GM06990 (cell line): Measurements from ENCODE around the gene PATJ.

Experiments
- DNase-seq: peaks from one replicate; pipeline ENCODE4 v3.0.0-alpha.2; 2011; ENCODE audit not compliant: insufficient read length; ENCODE audit errors: extremely low read depth
- H3K27me3 ChIP-seq: replicated peaks from 2 replicates; pipeline ENCODE4 v1.6.0; 2011; ENCODE audit warnings: low read length; ENCODE audit not compliant: control insufficient read depth, insufficient read depth
- H3K36me3 ChIP-seq: 2 replicates; pipeline ENCODE4 v1.5.1; 2011; ENCODE audit warnings: low read length; ENCODE audit not compliant: control insufficient read depth, insufficient read depth
- H3K4me3 ChIP-seq: replicated peaks from 2 replicates; pipeline ENCODE4 v1.5.1; 2011; ENCODE audit warnings: low read depth, mild to moderate bottlenecking, control low read depth, low read length
- TF ChIP-seq, protein P1 (sequence below): IDR thresholded peaks from 2 replicates; pipeline ENCODE4 v1.5.1; 2011; ENCODE audit warnings: low read length, control low read depth, mild to moderate bottlenecking, inconsistent platforms; ENCODE audit not compliant: insufficient read depth, poor library complexity, severe bottlenecking

The PATJ gene

DNA sequence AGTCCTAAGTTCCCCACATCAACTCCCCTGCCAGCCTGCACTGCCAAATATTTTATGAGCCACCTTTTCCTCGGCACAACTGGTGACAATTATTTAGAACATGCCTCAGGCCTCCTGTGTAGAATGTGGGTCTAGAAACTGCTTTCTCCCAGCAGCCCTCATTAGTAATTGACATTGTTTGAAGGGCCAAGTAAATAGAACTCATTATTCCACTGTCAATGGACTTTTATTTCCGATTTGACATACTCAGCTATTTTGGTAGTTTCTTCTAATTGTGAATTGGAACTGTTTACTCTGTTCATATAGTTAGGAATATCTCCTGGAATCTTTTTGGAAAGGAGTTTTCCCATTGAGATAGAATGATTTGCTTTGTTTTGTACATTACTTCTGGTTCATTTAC, 283.6 kb downstream of the PATJ start:
- Histone ChIP-seq H3K4me3 (no peak overlapping the region), H3K36me3 (no peaks in the 10 kb centered on the region), H3K27me3 (no peaks in the 10 kb centered on the region)
- no peak for DNase-seq
- TF ChIP-seq, protein P1, sequence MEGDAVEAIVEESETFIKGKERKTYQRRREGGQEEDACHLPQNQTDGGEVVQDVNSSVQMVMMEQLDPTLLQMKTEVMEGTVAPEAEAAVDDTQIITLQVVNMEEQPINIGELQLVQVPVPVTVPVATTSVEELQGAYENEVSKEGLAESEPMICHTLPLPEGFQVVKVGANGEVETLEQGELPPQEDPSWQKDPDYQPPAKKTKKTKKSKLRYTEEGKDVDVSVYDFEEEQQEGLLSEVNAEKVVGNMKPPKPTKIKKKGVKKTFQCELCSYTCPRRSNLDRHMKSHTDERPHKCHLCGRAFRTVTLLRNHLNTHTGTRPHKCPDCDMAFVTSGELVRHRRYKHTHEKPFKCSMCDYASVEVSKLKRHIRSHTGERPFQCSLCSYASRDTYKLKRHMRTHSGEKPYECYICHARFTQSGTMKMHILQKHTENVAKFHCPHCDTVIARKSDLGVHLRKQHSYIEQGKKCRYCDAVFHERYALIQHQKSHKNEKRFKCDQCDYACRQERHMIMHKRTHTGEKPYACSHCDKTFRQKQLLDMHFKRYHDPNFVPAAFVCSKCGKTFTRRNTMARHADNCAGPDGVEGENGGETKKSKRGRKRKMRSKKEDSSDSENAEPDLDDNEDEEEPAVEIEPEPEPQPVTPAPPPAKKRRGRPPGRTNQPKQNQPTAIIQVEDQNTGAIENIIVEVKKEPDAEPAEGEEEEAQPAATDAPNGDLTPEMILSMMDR, result no peak

DNA sequence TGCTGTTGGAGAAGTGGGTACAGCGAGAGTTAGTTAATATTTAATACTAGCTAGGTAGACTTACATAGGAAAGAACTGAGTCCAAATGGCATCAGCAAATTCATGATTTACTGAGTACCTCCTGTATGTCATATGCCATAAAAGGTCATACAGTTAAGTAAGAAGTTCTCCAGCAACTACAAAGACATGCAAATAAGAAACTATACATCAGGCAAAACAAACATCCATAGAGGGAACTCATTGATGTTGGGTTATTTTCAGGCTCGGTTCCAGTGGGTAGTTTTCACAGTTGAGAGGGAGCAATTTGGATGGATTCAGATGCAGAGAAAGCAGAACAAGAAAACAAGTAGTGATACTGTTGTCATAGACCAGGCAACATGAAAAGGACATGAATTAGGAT, 287.4 kb downstream of the PATJ start:
- TF ChIP-seq, protein P1, result no peak
- no peak overlapping the region for H3K4me3 ChIP-seq
- no peak for DNase-seq
- no peaks in the 10 kb centered on the region for H3K27me3 ChIP-seq
- no peaks in the 10 kb centered on the region for H3K36me3 ChIP-seq

DNA sequence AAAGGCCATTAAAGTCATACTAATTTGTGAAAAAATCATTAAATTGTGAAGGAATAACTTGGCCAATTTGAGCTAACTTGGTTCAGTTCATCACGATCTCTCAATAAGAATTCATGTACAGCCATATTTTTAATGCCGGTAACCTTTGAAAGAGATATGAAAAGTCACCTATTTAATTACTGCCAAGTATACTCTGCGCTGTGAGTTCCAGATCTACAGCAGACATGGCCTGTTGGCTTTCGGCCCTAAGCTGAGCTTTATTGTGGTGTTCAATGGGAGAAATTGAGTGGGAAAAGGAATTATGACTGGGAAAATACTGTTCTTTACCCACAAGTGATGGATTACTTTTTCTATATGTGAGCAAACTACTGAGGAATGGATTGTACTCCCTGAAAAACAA, 292.5 kb downstream of the PATJ start:
- no peak overlapping the region for H3K4me3 ChIP-seq
- H3K27me3 ChIP-seq, result no peaks in the 10 kb centered on the region
- no peaks in the 10 kb centered on the region for H3K36me3 ChIP-seq
- no peak for DNase-seq
- TF ChIP-seq, protein P1, result no peak

DNA sequence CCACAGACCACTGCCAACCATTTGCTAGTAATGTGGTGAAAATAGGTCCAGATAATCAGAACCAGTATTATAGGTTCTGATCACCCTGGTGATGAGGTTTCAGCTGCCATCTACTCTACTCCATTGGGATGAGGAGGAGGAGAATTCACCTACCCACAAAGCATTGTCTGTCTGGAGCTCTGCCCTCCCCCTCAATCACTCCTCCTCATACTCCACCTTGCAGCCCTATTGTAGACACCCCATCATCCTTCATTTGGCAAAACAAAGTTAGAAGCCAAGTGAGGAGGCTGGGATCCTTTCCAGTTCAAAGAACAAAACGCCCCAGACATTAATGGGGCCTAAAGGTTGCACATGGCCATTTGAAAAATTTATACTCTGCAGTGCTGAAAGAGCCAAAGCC, 295.0 kb downstream of the PATJ start:
- Histone ChIP-seq H3K27me3 (no peaks in the 10 kb centered on the region), H3K4me3 (no peak overlapping the region), H3K36me3 (no peaks in the 10 kb centered on the region)
- TF ChIP-seq, protein P1, result no peak
- DNase-seq, result no peak

DNA sequence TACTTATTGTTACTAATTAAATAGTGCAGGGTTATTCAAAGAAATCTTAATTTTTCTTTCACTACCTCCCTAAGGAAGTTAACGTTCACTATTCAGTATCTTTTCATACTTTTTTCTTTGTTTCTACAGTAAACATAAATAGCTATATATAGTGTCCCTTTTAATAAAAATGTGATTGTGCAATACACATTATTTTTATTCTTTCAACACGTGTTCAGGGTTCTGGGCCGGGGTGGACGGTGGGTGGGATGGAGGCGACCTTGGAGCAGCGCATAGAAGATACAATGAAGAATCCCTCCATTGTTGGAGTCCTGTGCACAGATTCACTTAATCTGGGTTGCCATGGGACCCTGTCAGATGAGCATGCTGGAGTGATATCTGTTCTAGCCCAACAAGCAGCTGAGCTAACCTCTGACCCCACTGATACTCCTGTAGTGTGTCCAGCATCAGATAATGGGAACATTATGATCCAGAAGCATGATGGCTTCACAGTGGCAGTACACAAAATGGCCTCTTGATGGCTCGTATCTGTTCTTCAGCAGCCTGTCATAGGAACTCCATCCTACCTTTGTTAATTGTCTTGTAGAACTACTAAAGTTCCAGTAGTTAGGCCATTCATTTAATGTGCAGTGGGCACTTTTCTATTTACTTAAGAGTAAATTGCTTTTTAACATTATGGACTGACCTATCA, 296.5 kb downstream of the PATJ start:
- TF ChIP-seq, protein P1, result no peak
- Histone ChIP-seq H3K27me3 (no peaks in the 10 kb centered on the region), H3K36me3 (no peaks in the 10 kb centered on the region), H3K4me3 (no peak overlapping the region)
- DNase-seq, result no peak

DNA sequence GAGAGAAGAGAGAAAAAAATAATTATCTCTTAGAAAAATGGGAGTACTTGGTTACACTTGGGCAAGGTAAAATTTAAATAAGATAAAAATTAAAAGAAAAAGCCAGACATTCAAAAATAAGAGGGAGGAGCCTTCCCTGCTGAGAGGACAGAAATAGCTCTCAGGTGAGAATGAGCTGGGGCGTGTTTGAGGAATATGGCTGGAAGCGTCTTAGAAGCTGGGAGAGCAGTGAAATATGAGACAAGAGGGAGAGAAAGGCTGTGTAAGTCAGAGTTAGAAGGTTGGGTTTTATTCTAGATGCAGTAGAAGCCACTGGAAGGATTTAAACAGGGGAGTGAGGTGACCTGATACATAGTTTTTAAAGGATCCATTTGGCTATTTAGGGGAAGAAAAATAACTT, 298.2 kb downstream of the PATJ start:
- H3K4me3 ChIP-seq, result no peak overlapping the region
- no peak for DNase-seq
- H3K27me3 ChIP-seq, result no peaks in the 10 kb centered on the region
- TF ChIP-seq, protein P1, result no peak
- H3K36me3 ChIP-seq, result no peaks in the 10 kb centered on the region
